Prostate gland (tissue), 2 donors: ENCODE data around the gene MSH2. TPM values are rescaled to one million over a fixed set of nuclear protein-coding genes. Genes with fewer than 3 reads are reported as not detected.
"Not testable (repeated sequence)": the region's sequence is repeated elsewhere in the genome, so short reads cannot be mapped to it uniquely, and the experiment has no call there.

Experiments
- DNase-seq: peaks from one replicate; pipeline ENCODE4 v3.0.0-alpha.2; 2019; ENCODE audit warnings: low spot score
- H3K27ac ChIP-seq, 2 donors: fragments of 200-600 bp; sonication (generic); 2 replicates each; pipeline ENCODE4 v1.5.1; 2017 to 2019
- H3K27me3 ChIP-seq: fragments of 200-600 bp; sonication (generic); replicated peaks from 2 replicates; pipeline ENCODE4 v1.5.1; 2019; ENCODE audit not compliant: insufficient read depth
- H3K36me3 ChIP-seq, 2 donors: fragments of 200-600 bp; sonication (generic); 1 replicate in 1 of 2; 2 replicates in 1 of 2; pipeline versions ENCODE4 v1.5.1 to v1.8.1; 2017 to 2019
- H3K4me1 ChIP-seq: fragments of 200-600 bp; sonication (generic); replicated peaks from 2 replicates; pipeline ENCODE4 v1.5.1; 2019
- H3K4me3 ChIP-seq, 2 donors: fragments of 200-600 bp; sonication (generic); 2 replicates each; pipeline ENCODE4 v1.5.1; 2017 to 2019
- H3K9me3 ChIP-seq: fragments of 200-600 bp; sonication (generic); 2 replicates; pipeline ENCODE4 v1.5.1; 2017
- POLR2A ChIP-seq: fragments of 450-650 bp; IDR thresholded peaks from one replicate; pipeline ENCODE4 v1.6.1; 2016; ENCODE audit warnings: antibody characterized with exemption, mild to moderate bottlenecking
- POLR2AphosphoS5 ChIP-seq: sonication (generic); formaldehyde crosslinking; IDR thresholded peaks from one replicate; pipeline ENCODE4 v1.6.1; 2017; ENCODE audit warnings: antibody characterized with exemption
- WGBS: methylation state at CpG from one replicate; pipeline ENCODE4 v1.1.5; 2018; 5-methylcytosine and 5-hydroxymethylcytosine counted together
- intact Hi-C: fragments of 100-400 bp; cut with DNase I; formaldehyde crosslinking; loops from one replicate; pipeline ENCODE4 v1.14.2; 2022
- total RNA-seq, 2 donors: library from RNA; depleted of rRNA; stranded (reverse); fragments of >200 nt; gene quantifications; one replicate each; pipeline ENCODE4 v1.1.0, GENCODE V29; 2016
- TF ChIP-seq, protein P1 (sequence below), 4 experiments: fragments of 200-600 bp in 2 of 4; fragments of 450-650 bp in 2 of 4; sonication (generic) in 2 of 4; IDR thresholded peaks; 1 replicate in 3 of 4; 2 replicates in 1 of 4; pipeline ENCODE4 v1.5.1; 2016 to 2019; ENCODE audit warnings: antibody characterized with exemption in 4 of 4, mild to moderate bottlenecking in 2 of 4, moderate library complexity in 2 of 4

MSH2 gene
- total RNA-seq, 2 donors from 2014 or later, result 14.0 to 17.9 TPM

GRCh38 chr2:47359375-47359868, 43.5 kb upstream of the MSH2 start:
- no peaks in the 10 kb centered on the region for H3K27me3 ChIP-seq
- H3K4me3 ChIP-seq, result no peak overlapping the region
- H3K9me3 ChIP-seq, result no peaks in the 10 kb centered on the region
- no peaks in the 10 kb centered on the region for H3K36me3 ChIP-seq
- 91% methylated on average over 10 of the region's 10 CpGs for WGBS
- peaks cover 3% of the 10 kb centered on the region for H3K4me1 ChIP-seq
- H3K27ac ChIP-seq, result no peak overlapping the region
- no peak for DNase-seq
- intact Hi-C loops, result no loop called here
- TF ChIP-seq, protein P1, sequence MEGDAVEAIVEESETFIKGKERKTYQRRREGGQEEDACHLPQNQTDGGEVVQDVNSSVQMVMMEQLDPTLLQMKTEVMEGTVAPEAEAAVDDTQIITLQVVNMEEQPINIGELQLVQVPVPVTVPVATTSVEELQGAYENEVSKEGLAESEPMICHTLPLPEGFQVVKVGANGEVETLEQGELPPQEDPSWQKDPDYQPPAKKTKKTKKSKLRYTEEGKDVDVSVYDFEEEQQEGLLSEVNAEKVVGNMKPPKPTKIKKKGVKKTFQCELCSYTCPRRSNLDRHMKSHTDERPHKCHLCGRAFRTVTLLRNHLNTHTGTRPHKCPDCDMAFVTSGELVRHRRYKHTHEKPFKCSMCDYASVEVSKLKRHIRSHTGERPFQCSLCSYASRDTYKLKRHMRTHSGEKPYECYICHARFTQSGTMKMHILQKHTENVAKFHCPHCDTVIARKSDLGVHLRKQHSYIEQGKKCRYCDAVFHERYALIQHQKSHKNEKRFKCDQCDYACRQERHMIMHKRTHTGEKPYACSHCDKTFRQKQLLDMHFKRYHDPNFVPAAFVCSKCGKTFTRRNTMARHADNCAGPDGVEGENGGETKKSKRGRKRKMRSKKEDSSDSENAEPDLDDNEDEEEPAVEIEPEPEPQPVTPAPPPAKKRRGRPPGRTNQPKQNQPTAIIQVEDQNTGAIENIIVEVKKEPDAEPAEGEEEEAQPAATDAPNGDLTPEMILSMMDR (IDR thresholded peaks at IDR 0.05), result no peak
- TF ChIP-seq POLR2AphosphoS5 (no peak), POLR2A (no peak)

DNA sequence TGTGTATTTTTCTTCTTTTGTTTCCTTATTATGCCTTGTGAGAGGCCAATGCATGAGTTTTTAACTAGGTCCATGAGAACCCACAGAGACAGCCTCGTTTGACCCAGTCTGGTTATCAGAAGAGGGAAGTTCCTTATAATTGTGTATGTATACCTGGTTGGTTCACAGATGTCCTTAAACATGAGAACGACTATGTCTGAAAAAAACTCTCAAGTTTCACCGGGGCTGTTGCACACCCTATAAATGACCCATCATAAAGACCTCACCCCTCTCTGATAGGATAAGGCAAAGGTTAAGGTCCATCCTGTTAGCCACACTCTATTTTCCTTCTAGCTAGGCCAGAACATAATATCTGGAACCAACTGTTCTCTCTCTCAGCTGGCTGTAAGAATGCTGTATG, 42.7 kb upstream of the MSH2 start:
- Histone ChIP-seq H3K4me1 (no peaks in the 10 kb centered on the region), H3K4me3 (no peak overlapping the region), H3K27ac (no peak overlapping the region), H3K36me3 (no peaks in the 10 kb centered on the region), H3K9me3 (no peaks in the 10 kb centered on the region), H3K27me3 (no peaks in the 10 kb centered on the region)
- 56% methylated on average over 3 of the region's 3 CpGs for WGBS
- intact Hi-C loops, result no loop called here
- no peak for DNase-seq
- TF ChIP-seq POLR2A (no peak), POLR2AphosphoS5 (no peak)
- TF ChIP-seq, protein P1 (IDR thresholded peaks at IDR 0.05), result no peak

DNA sequence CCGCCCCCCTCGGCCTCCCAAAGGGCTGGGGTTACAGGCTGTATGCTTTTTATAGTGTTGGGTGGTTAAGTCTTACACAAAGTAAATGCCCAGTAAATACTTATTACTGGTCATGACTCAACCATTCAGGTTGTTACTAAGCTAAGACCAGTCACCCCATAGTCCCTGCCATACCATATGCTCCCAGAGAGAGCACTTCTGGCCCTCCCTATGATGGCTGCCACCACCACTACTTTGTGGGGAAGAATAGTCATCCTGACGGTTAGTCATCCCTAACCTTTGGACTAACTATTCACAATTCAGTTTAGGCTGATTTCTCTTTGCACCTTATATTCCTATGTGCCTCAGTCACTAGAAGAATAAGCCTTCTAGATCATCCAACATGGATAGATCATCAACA, 42.0 kb upstream of the MSH2 start:
- H3K4me1 ChIP-seq, result no peaks in the 10 kb centered on the region
- H3K36me3 ChIP-seq, result no peaks in the 10 kb centered on the region
- H3K9me3 ChIP-seq, result no peaks in the 10 kb centered on the region
- intact Hi-C loops, result no loop called here
- H3K27ac ChIP-seq, result no peak overlapping the region
- WGBS, result 92% methylated on average over 3 of the region's 3 CpGs
- TF ChIP-seq POLR2AphosphoS5 (no peak), POLR2A (no peak)
- TF ChIP-seq, protein P1 (IDR thresholded peaks at IDR 0.05), result no peak
- no peak overlapping the region for H3K4me3 ChIP-seq
- no peaks in the 10 kb centered on the region for H3K27me3 ChIP-seq
- DNase-seq, result no peak

DNA sequence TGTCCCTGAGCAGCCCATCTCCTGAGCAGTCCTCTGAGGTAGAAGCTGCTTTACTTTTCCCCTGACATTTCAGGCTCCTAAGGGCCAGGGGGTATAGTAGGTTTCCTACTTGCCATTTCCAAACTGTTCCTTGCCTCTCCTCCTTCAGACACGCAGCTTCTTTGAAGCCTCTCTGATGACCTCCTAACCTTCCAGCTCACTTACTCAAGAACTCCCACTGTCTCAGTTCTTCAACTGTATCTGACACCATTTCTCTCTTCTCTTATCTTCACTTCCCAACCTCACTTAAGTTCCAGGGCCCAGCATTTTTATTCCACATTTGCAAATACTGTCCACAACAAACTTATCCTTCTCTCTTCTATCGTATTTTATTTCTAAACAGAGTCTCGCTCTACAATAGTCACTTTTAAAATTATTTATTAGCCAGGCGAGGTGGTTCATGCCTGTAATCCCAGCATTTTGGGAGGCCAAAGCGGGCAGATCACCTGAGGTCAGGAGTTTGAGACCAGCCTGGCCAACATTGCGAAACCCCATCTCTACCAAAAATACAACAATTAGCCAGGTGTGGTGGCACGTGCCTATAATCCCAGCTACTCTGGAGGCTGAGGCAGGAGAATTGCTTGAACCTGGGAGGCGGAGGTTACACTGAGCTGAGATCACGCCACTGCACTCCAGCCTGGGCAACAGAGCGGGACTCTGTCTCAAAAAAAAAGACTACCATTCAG, 41.3 kb upstream of the MSH2 start:
- 93% methylated on average over 10 of the region's 10 CpGs for WGBS
- H3K9me3 ChIP-seq, H3K27me3 ChIP-seq, H3K36me3 ChIP-seq, H3K27ac ChIP-seq, DNase-seq, H3K4me3 ChIP-seq, H3K4me1 ChIP-seq, intact Hi-C loops: not testable (repeated sequence)

- no peak overlapping the region for H3K4me3 ChIP-seq
- no peaks in the 10 kb centered on the region for H3K36me3 ChIP-seq
- no peaks in the 10 kb centered on the region for H3K4me1 ChIP-seq
- no peaks in the 10 kb centered on the region for H3K9me3 ChIP-seq
- peak; percentile 21 for DNase-seq
- intact Hi-C loops, result no loop called here
- H3K27ac ChIP-seq, result no peak overlapping the region
- H3K27me3 ChIP-seq, result no peaks in the 10 kb centered on the region
- WGBS, result 49% methylated on average over 5 of the region's 5 CpGs
- TF ChIP-seq POLR2A, result no peak
- no peak for TF ChIP-seq POLR2AphosphoS5
- TF ChIP-seq, protein P1 (IDR thresholded peaks at IDR 0.05), result no peak
Observed at GRCh38 chr2:47373747-47374146, 29.2 kb upstream of the MSH2 start.
